ENCODE measurements around the gene CAPN5. TPM values are rescaled to one million over a fixed set of nuclear protein-coding genes. Genes with fewer than 3 reads are reported as not detected.

The CAPN5 gene
- total and polyA plus RNA-seq, 2 of the 13 experiments (the other 11 are each of a cell fraction or from before 2014, with no cell fraction given), result 0.27 to 1.2 TPM

DNA sequence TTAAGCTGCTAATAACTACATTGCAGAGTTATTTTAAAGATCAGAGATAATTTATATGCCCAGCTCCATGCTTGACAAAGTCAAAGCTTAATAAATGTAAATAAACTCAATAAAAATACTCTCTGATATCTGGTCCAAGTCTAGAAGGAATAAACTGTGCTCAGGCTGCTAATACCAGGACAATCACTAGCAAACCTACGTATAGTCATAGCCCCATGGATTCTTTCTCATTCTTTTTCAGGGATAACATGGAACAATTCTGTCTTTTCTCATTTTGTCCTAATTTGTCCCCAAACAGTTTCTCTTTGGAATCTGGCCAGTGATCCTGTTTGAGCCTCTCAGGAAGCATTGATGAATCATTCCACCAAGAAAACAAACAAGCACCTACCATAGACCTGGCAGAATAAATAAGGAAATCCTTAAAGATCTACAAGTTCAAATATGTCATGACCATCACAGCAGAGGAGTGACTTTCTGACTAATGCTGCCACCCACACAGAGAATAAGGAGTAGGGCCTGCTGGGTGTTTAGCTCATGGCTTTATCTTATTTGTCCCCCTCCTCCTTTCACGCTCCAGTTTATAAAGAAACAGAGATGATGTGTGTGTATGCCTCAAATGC is 46.7 kb upstream of the CAPN5 start (continued):
- TF ChIP-seq RXRA (CRISPR knock-in tag; IDR thresholded peaks at IDR 0.05), result no peak
- no peak for TF ChIP-seq FOXA1 (IDR thresholded peaks at IDR 0.05)
- peak; percentile 35; the same call in 1 of the 2 replicates for TF ChIP-seq FOXA1 (CRISPR knock-in tag; IDR thresholded peaks at IDR 0.05)
- TF ChIP-seq ZNF83 (CRISPR knock-in tag; IDR thresholded peaks at IDR 0.05; ENCODE audit: borderline replicate concordance), result no peak
- TF ChIP-seq HMG20A (CRISPR knock-in tag; IDR thresholded peaks at IDR 0.05; ENCODE audit: borderline replicate concordance), result peak; percentile 55; the same call in 1 of the 2 replicates
- no peak for TF ChIP-seq RNF2 (conservative IDR thresholded peaks at IDR 0.05; ENCODE audit: low read depth)
- no peak for TF ChIP-seq ZNF232 (CRISPR knock-in tag; IDR thresholded peaks at IDR 0.05; ENCODE audit: borderline replicate concordance)
- TF ChIP-seq ZNF883 (CRISPR knock-in tag; IDR thresholded peaks at IDR 0.05; ENCODE audit: not compliant biosample characterization), result no peak
- no peak for TF ChIP-seq RBM22 (optimal IDR thresholded peaks at IDR 0.05; ENCODE audit: low read length)
- peak; percentile 58 for TF ChIP-seq FOSL2 (CRISPR knock-in tag; IDR thresholded peaks at IDR 0.05)
- TF ChIP-seq, protein P1, sequence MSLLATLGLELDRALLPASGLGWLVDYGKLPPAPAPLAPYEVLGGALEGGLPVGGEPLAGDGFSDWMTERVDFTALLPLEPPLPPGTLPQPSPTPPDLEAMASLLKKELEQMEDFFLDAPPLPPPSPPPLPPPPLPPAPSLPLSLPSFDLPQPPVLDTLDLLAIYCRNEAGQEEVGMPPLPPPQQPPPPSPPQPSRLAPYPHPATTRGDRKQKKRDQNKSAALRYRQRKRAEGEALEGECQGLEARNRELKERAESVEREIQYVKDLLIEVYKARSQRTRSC (CRISPR knock-in tag; IDR thresholded peaks at IDR 0.05; ENCODE audit: low read depth), result no peak
- TF ChIP-seq KDM1A (CRISPR knock-in tag; IDR thresholded peaks at IDR 0.05), result no peak
- TF ChIP-seq, protein P2, sequence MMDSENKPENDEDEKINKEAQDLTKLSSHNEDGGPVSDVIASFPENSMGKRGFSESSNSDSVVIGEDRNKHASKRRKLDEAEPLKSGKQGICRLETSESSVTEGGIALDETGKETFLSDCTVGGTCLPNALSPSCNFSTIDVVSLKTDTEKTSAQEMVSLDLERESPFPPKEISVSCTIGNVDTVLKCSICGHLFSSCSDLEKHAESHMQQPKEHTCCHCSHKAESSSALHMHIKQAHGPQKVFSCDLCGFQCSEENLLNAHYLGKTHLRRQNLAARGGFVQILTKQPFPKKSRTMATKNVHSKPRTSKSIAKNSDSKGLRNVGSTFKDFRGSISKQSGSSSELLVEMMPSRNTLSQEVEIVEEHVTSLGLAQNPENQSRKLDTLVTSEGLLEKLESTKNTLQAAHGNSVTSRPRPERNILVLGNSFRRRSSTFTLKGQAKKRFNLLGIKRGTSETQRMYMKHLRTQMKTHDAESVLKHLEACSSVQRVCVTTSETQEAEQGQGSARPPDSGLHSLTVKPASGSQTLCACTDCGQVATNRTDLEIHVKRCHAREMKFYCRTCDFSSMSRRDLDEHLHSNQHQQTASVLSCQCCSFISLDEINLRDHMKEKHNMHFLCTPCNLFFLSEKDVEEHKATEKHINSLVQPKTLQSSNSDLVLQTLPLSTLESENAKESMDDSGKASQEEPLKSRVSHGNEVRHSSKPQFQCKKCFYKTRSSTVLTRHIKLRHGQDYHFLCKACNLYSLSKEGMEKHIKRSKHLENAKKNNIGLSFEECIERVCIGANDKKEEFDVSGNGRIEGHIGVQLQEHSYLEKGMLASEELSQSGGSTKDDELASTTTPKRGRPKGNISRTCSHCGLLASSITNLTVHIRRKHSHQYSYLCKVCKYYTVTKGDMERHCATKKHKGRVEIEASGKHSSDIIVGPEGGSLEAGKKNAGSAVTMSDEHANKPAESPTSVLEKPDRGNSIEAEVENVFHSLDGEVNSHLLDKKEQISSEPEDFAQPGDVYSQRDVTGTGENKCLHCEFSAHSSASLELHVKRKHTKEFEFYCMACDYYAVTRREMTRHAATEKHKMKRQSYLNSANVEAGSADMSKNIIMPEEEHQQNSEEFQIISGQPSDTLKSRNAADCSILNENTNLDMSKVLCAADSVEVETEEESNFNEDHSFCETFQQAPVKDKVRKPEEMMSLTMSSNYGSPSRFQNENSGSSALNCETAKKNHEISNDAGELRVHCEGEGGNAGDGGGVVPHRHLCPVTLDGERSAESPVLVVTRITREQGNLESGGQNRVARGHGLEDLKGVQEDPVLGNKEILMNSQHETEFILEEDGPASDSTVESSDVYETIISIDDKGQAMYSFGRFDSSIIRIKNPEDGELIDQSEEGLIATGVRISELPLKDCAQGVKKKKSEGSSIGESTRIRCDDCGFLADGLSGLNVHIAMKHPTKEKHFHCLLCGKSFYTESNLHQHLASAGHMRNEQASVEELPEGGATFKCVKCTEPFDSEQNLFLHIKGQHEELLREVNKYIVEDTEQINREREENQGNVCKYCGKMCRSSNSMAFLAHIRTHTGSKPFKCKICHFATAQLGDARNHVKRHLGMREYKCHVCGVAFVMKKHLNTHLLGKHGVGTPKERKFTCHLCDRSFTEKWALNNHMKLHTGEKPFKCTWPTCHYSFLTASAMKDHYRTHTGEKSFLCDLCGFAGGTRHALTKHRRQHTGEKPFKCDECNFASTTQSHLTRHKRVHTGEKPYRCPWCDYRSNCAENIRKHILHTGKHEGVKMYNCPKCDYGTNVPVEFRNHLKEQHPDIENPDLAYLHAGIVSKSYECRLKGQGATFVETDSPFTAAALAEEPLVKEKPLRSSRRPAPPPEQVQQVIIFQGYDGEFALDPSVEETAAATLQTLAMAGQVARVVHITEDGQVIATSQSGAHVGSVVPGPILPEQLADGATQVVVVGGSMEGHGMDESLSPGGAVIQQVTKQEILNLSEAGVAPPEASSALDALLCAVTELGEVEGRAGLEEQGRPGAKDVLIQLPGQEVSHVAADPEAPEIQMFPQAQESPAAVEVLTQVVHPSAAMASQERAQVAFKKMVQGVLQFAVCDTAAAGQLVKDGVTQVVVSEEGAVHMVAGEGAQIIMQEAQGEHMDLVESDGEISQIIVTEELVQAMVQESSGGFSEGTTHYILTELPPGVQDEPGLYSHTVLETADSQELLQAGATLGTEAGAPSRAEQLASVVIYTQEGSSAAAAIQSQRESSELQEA (CRISPR knock-in tag; IDR thresholded peaks at IDR 0.05; ENCODE audit: not compliant biosample characterization), result no peak
- TF ChIP-seq ZNF20 (CRISPR knock-in tag; IDR thresholded peaks at IDR 0.05), result no peak
- no peak for TF ChIP-seq MAFG (CRISPR knock-in tag; IDR thresholded peaks at IDR 0.05)
- no peak for TF ChIP-seq TOE1 (CRISPR knock-in tag; IDR thresholded peaks at IDR 0.05)
- no peak for TF ChIP-seq ZNF367 (CRISPR knock-in tag; IDR thresholded peaks at IDR 0.05; ENCODE audit: borderline replicate concordance)
- TF ChIP-seq ERF (CRISPR knock-in tag; IDR thresholded peaks at IDR 0.05), result no peak
- no peak for TF ChIP-seq AGO1 (IDR thresholded peaks at IDR 0.05; ENCODE audit: low read depth, low read length, poor library complexity, severe bottlenecking)
- TF ChIP-seq SMAD9 (CRISPR knock-in tag; IDR thresholded peaks at IDR 0.05), result no peak

Measured in HepG2 (cell line).